Measurements from ENCODE around the gene NDUFAF8. TPM values are rescaled to one million over a fixed set of nuclear protein-coding genes. Genes with fewer than 3 reads are reported as not detected.

Gene NDUFAF8
- total RNA-seq, 2 donors from 2014 or later = 27.4 to 43.1 TPM

DNA sequence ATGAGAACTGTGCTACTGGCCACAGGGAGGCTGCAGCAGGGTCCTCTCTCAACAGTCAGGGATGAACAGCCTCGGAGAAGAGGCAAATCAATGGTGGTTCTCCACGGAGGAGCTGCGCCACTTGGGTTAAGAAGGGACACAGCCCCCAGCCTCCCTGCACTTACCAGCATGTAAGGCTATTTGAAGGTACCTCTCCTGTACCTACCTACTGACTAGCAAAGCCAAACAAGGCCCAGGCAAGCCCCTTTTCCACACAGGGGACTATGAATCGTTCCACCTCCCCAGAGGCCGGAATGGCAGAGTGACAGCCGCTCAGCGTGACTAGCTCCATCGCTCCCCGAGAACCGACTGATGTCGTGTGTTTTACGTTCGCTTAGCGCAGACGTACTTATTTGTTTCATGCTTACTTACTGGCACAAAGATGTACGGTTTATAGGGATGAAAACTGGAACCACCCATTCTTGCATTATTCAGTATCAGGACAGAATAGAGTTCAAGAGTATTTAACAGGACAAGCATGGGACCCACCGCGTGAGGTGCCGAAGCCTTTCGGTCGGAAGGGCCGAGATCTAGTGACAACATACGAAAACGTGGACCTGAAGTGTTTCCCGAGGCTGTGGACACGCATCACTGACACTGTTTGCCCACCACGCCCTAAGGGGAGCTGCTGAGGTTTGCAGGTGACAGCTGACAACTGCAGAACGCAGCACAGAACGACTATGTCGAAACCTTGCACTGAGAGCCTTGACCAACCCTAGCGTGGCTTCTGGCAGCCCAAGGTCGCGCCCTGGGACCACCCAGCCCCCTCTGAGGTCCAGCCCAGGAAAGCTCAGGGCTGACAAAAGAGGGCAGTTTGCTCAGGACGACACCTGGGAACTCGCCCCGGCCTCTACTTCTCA is 1.3 kb upstream of the NDUFAF8 start:
- intact Hi-C loops (cut with DNase I) = no loop called here

GRCh38 chr17:81238490-81238814 is 666 bp upstream of the NDUFAF8 start:
- Histone ChIP-seq H3K27ac (peak overlapping the region in 1 of 2 donors; percentile 30), H3K4me3 (peak overlapping the region; percentile 87 to 98), H3K9me3 (no peaks in the 10 kb centered on the region), H3K27me3 (replicated peaks; ENCODE audit: insufficient read depth) (no peaks in the 10 kb centered on the region), H3K36me3 (no peaks in the 10 kb centered on the region), H3K4me1 (replicated peaks) (peaks cover 7% of the 10 kb centered on the region)
- DNase-seq (ENCODE audit: low spot score) = no peak
- intact Hi-C loops (cut with DNase I) = no loop called here
- TF ChIP-seq, protein P1, sequence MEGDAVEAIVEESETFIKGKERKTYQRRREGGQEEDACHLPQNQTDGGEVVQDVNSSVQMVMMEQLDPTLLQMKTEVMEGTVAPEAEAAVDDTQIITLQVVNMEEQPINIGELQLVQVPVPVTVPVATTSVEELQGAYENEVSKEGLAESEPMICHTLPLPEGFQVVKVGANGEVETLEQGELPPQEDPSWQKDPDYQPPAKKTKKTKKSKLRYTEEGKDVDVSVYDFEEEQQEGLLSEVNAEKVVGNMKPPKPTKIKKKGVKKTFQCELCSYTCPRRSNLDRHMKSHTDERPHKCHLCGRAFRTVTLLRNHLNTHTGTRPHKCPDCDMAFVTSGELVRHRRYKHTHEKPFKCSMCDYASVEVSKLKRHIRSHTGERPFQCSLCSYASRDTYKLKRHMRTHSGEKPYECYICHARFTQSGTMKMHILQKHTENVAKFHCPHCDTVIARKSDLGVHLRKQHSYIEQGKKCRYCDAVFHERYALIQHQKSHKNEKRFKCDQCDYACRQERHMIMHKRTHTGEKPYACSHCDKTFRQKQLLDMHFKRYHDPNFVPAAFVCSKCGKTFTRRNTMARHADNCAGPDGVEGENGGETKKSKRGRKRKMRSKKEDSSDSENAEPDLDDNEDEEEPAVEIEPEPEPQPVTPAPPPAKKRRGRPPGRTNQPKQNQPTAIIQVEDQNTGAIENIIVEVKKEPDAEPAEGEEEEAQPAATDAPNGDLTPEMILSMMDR (IDR thresholded peaks at IDR 0.05) = no peak
- TF ChIP-seq POLR2A (IDR thresholded peaks at IDR 0.05) = no peak
- TF ChIP-seq POLR2AphosphoS5 (IDR thresholded peaks at IDR 0.05) = no peak
- WGBS = 0% methylated on average over 14 of the region's 26 CpGs

More for the DNA sequence above, 1.3 kb upstream of the NDUFAF8 start:
- H3K36me3 ChIP-seq = no peaks in the 10 kb centered on the region
- peak overlapping the region in 1 of 2 donors; percentile 30 for H3K27ac ChIP-seq
- H3K27me3 ChIP-seq (replicated peaks; ENCODE audit: insufficient read depth) = no peaks in the 10 kb centered on the region
- H3K4me3 ChIP-seq = peak overlapping the region; percentile 87 to 98
- 49% methylated on average over 35 of the region's 36 CpGs for WGBS
- TF ChIP-seq POLR2AphosphoS5 (IDR thresholded peaks at IDR 0.05) (no peak), POLR2A (IDR thresholded peaks at IDR 0.05) (no peak)
- TF ChIP-seq, protein P1 (IDR thresholded peaks at IDR 0.05) = no peak
- peaks cover 7% of the 10 kb centered on the region for H3K4me1 ChIP-seq (replicated peaks)
- DNase-seq (ENCODE audit: low spot score) = no peak
- no peaks in the 10 kb centered on the region for H3K9me3 ChIP-seq

- intact Hi-C loops (cut with DNase I) = loop anchor here (5.0 to 10.0 kb wide), 2 partner anchors 98 to 245 kb away; partner anchors contain the start of gene CHMP6
- no peaks in the 10 kb centered on the region for H3K27me3 ChIP-seq (replicated peaks; ENCODE audit: insufficient read depth)
- H3K4me1 ChIP-seq (replicated peaks) = peaks cover 7% of the 10 kb centered on the region
- H3K27ac ChIP-seq = peak overlapping the region; percentile 75 to 76
- peak overlapping the region; percentile 87 to 98 for H3K4me3 ChIP-seq
- DNase-seq (ENCODE audit: low spot score) = no peak
- H3K36me3 ChIP-seq = no peaks in the 10 kb centered on the region
- TF ChIP-seq POLR2AphosphoS5 (IDR thresholded peaks at IDR 0.05) (no peak), POLR2A (IDR thresholded peaks at IDR 0.05) (no peak)
- TF ChIP-seq, protein P1 (IDR thresholded peaks at IDR 0.05) = no peak
- 13% methylated on average over 35 of the region's 37 CpGs for WGBS
- no peaks in the 10 kb centered on the region for H3K9me3 ChIP-seq
These were observed 817 bp downstream of the NDUFAF8 start for GRCh38 chr17:81239714-81240555.

DNA sequence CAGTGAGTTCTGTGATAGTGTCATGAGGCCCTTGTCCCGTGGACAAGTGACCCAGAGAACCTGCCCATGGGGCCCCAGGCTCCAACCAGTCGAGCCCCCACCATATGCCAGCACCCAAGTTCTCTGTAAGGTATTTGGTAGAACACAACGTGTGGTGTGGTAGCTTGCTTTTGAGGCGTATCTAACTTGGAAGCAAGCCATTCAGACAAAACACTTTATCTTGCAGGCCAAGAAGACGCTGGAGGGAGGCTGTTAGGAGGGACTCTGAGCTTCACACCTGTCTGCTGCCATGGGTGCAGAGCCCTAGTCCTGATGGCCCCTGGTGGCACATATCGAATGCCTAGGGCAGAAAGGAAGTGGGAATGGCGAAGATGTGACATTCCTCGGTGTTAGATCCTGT is 1.6 kb downstream of the NDUFAF8 start:
- 69% methylated on average over 8 of the region's 8 CpGs for WGBS
- H3K4me3 ChIP-seq = no peak overlapping the region
- no peaks in the 10 kb centered on the region for H3K36me3 ChIP-seq
- H3K9me3 ChIP-seq = no peaks in the 10 kb centered on the region
- TF ChIP-seq POLR2A (IDR thresholded peaks at IDR 0.05) (no peak), POLR2AphosphoS5 (IDR thresholded peaks at IDR 0.05) (no peak)
- TF ChIP-seq, protein P1 (IDR thresholded peaks at IDR 0.05) = no peak
- no peak overlapping the region for H3K27ac ChIP-seq
- intact Hi-C loops (cut with DNase I) = loop anchor here (5.0 to 10.0 kb wide), 2 partner anchors 98 to 246 kb away; partner anchors contain the start of gene CHMP6
- no peak for DNase-seq (ENCODE audit: low spot score)
- H3K4me1 ChIP-seq (replicated peaks) = peaks cover 7% of the 10 kb centered on the region
- H3K27me3 ChIP-seq (replicated peaks; ENCODE audit: insufficient read depth) = no peaks in the 10 kb centered on the region

All from prostate gland (tissue), 2 donors.